ENCODE results near the gene S100A1.
"Not testable (repeated sequence)": the region's sequence is repeated elsewhere in the genome, so short reads cannot be mapped to it uniquely, and the experiment has no call there.

DNA sequence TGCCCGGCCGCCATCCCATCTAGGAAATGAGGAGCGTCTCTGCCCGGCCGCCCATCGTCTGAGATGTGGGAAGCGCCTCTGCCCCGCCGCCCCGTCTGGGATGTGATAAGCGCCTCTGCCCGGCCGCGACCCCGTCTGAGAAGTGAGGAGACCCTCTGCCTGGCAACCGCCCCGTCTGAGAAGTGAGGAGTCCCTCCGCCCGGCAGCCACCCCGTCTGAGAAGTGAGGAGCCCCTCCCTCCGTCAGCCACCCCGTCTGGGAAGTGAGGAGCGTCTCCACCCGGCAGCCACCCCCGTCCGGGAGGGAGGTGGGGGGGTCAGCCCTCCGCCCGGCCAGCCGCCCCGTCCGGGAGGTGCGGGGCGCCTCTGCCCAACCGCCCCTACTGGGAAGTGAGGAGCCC, 45.4 kb upstream of the S100A1 start:
- TF ChIP-seq, protein P1, sequence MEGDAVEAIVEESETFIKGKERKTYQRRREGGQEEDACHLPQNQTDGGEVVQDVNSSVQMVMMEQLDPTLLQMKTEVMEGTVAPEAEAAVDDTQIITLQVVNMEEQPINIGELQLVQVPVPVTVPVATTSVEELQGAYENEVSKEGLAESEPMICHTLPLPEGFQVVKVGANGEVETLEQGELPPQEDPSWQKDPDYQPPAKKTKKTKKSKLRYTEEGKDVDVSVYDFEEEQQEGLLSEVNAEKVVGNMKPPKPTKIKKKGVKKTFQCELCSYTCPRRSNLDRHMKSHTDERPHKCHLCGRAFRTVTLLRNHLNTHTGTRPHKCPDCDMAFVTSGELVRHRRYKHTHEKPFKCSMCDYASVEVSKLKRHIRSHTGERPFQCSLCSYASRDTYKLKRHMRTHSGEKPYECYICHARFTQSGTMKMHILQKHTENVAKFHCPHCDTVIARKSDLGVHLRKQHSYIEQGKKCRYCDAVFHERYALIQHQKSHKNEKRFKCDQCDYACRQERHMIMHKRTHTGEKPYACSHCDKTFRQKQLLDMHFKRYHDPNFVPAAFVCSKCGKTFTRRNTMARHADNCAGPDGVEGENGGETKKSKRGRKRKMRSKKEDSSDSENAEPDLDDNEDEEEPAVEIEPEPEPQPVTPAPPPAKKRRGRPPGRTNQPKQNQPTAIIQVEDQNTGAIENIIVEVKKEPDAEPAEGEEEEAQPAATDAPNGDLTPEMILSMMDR (IDR thresholded peaks at IDR 0.05), result not testable (repeated sequence)
- TF ChIP-seq EZH2 (IDR thresholded peaks at IDR 0.05), result not testable (repeated sequence)
